Fibroblast of upper back skin (primary cell): ENCODE results near the gene LSM14A.
A peak's percentile ranks its signal among the peaks of the same experiment; 100 is the strongest.
"Not testable (repeated sequence)": the region's sequence is repeated elsewhere in the genome, so short reads cannot be mapped to it uniquely, and the experiment has no call there.

Experiments
- DNase-seq: peaks from one replicate; pipeline ENCODE4 v3.0.0-alpha.2; 2013

Gene LSM14A

GRCh38 chr19:34193439-34193838 lies 21.1 kb downstream of the LSM14A start:
- DNase-seq = no peak

DNA sequence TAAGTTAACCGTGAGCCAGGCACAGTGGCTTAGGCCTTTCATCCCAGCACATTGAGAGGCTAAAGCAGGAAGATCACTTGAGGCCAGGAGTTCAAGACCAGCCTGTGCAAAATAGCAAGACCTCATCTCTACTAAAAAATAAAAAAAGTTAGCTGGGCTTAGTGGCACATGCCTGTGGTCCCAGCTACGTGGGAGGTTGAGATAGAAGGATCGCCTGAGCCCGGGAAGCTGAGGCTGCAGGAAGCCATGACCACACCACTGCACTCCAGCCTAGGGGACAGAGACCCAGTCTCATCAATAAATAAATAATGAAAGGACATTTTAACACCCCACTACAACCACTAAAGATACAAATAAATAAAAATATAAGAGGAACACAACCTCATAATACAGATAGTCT lies 21.6 kb downstream of the LSM14A start:
- DNase-seq = no peak

DNA sequence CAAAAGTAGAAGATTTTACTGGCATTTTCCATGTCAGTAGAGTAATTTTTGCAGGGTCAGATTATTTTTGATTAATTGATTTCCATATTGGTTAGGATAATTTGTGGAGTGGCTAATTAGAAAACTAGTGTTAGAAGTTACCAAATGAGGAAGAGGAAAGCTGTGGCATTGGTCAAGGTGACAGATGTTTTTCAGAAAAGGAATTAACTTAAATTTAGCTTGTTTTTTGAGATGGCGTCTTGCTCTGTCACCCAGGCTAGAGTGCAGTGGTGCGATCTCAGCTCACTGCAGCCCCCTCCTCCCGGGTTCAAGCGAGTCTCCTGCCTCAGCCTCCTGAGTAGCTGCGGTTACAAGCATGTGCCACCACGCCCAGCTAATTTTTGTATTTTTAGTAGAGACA lies 28.8 kb downstream of the LSM14A start:
- no peak for DNase-seq

- not testable (repeated sequence) for DNase-seq
These were observed 33.0 kb downstream of the LSM14A start for GRCh38 chr19:34205324-34205723.

- no peak for DNase-seq
These were observed 36.1 kb downstream of the LSM14A start for GRCh38 chr19:34208291-34208884.

DNA sequence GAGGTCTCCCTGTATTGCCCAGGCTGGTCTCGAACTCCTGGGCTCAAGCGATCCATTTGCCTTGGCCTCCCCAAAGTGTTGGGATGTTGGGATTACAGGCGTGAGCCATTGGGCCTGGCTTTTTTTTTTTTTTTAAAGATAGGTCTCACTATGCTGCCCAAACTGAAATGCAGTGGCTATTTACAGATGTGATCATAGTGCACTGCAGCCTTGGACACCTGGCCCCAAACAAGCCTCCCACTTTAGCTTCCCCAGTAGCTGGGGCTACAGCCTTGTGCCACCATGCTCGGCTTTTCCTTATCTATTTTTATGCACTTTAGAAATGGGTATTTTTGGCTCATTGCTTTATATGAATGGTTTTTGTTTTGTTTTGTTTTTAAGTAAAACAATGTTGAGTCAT lies 37.4 kb downstream of the LSM14A start:
- DNase-seq = no peak

DNA sequence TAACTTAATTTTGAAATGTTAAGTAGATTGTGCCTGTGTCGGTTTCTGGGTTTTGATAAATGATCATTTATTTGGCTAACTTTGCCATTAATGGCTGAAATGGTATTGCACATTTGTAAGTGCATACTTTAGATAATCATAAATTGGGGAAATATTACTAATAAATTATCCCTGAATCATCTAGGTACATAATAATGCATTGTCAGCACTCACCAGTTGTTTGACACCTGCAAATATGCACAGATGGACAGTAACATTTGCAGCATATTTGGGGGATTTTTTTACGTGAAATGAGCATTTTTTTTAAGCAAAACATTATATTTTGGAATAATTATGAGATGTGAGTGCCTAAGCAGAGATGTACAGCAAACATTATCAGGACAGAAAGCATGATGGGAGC lies 41.0 kb downstream of the LSM14A start:
- no peak for DNase-seq

GRCh38 chr19:34214040-34214439 lies 41.7 kb downstream of the LSM14A start:
- no peak for DNase-seq

GRCh38 chr19:34215006-34215665 lies 42.8 kb downstream of the LSM14A start:
- DNase-seq = no peak

- no peak for DNase-seq
These were observed 43.3 kb downstream of the LSM14A start for GRCh38 chr19:34215666-34216038.

DNA sequence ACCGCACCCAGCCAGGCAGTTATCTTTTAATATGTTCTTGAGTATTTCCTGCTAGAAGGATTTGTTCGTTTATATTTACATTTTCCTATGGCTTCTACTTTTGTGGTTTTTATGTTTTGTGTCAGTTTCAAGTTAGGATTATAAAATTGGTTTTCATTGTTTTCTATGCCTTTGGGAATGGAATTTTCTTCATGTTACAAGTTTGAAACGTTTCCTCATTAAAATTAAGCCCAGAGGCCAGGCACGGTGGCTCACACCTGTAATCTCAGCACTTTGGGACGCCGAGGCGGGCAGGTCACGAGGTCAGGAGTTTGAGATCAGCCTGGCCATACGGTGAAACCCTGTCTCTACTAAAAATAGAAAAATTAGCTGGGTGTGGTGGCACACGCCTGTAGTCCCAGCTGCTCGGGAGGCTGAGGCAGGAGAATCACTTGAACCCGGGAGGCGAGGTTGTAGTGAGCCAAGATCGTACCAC lies 44.5 kb downstream of the LSM14A start:
- DNase-seq = not testable (repeated sequence)

DNA sequence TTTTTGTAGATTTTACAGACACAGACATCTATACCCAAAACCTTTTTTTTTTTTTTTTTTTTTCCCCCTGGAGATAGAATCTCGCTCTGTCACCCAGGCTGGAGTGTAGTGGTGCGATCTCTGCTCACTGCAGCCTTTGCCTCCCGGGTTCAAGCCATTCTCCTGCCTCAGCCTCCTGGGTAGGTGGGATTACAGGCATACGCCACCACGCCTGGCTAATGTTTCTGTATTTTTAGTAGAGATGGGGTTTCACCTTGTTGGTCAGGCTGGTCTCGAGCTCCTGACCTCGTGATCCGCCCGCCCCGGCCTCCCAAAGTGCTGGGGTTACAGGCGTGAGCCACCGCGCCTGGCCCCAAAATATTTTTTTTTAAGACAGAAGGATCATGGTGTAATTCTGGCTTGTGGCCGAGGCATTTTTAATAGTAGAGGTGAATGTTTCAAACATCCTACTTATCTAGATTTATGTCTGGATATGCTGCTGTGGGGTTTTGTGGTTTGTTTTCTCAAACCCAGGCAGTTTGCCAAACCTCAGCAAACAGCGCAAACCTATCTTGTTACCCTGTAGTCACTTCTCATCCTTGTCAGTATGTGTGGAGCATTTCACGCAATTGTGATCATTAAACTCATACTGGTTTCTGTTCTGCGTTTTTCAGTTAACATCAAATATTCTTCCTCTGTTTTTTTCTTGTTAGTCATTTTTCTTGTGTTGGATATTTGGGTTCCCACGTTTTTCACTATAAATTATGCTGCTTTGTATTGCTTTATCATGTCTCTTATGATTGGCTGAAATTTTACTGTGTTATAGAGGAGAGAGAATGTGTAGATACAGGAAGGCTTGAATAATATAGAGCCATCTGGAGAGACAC lies 45.9 kb downstream of the LSM14A start:
- peak; percentile 99 for DNase-seq

DNA sequence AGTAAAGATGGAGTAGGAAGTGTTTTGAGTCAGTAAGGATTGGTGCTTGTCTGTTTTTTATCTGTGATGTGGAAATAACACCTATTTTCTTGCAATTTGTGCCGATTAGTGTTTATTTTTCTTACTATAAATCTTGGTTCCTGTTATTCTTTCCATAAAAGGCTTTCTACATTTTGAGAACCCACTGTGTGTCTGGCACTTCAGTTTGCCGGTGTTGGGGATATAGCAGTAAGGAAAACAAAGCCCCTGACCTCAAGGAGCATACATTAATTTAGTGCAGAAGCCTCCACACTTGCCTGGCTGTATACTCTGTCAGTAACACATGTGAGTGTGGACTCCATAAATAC lies 46.5 kb downstream of the LSM14A start:
- no peak for DNase-seq

GRCh38 chr19:34220472-34221063 lies 48.3 kb downstream of the LSM14A start:
- DNase-seq = peak; percentile 61

DNA sequence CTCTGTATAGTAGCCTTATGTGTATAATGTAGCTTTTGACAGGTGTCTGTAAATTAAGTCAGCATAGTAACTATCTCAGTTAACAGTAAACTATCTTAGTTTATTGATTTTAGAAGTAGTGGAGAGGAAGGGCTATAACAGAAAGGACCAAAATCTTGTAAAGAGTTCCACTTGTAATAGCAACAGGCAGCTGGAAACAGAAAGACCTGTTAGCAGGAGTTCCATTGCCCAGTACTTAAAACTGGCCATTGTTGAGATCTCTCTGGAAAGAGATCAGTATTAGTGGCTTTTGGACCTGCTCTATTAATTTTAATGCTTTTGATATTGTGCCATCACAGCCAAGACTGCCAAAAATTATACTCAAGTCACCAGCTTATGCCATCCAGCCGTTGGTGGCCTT lies 50.1 kb downstream of the LSM14A start:
- DNase-seq = no peak

GRCh38 chr19:34224996-34225658 lies 52.8 kb downstream of the LSM14A start:
- DNase-seq = peak; percentile 51

- DNase-seq = no peak
These were observed 53.3 kb downstream of the LSM14A start for GRCh38 chr19:34225659-34226015.

DNA sequence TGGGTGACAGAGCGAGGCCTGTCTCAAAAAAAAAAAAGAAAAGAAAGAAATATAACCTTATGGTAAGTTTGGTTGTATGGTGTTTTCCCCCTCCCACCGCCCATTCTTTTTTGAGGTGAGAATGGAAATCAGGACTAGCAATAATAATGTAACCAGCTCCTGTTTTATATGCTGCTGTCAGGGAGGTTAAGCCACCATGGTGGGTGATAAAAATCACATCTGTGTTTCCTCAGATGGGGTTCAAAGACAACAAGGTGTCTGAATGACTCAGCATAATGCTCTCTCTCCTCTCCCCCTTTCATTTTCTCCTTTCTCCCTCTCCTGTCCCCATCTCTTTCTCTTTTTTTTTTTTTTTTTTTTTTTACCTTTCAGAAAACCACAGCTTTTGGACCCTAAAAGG lies 53.7 kb downstream of the LSM14A start:
- no peak for DNase-seq

DNA sequence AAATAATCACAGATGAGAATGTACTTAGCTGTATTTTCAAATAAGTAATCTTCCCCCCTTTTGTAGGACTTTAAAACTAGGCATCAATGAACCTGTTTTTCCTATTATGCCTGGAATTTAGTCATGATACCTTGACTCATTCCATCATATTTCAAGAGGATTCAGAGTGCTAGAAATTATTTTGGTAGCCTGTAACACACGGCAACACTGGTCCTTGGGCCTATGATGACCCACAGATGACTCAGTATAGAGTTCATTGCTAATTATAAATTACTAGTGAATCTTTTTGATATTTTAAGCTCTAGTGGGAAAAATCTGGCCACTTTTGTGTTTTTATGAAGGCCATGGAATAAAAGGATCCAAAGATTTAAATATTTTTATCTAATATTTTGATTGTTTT lies 56.0 kb downstream of the LSM14A start:
- DNase-seq = no peak

GRCh38 chr19:34228762-34229161 lies 56.5 kb downstream of the LSM14A start:
- DNase-seq = no peak

GRCh38 chr19:34229721-34230120 lies 57.4 kb downstream of the LSM14A start:
- DNase-seq = no peak

GRCh38 chr19:34230820-34231219 lies 58.5 kb downstream of the LSM14A start:
- DNase-seq = no peak

- DNase-seq = no peak
These were observed 59.1 kb downstream of the LSM14A start for GRCh38 chr19:34231439-34231838.
